ENCODE measurements around the gene RIMBP2.

GRCh38 chr12:130530429-130530828, 185.7 kb downstream of the RIMBP2 start:
- no peak for TF ChIP-seq GATA2 (IDR thresholded peaks at IDR 0.05; ENCODE audit: low read depth, low read length)
- TF ChIP-seq GATA3 (IDR thresholded peaks at IDR 0.05; ENCODE audit: low read depth, low read length): no peak

All from SH-SY5Y (cell line).